Activated CD8-positive, alpha-beta memory T cell treated with anti-CD3 and anti-CD28 coated beads, Interleukin-2, amount 50 U/mL, for 1 hour (primary cell): ENCODE measurements around the gene ZBTB14.

ENCODE experiments used
- DNase-seq: peaks from one replicate; pipeline ENCODE4 v3.0.0-alpha.2; 2020; ENCODE audit errors: extremely low read depth

Gene ZBTB14

GRCh38 chr18:5295231-5295920, at the start of gene ZBTB14:
TSS of gene ZBTB14 (minus strand) at chr18:5295726. CDS start at chr18:5293246, 2,480 bp downstream.
- DNase-seq, result no peak

GRCh38 chr18:5339202-5339834, 43.8 kb upstream of the ZBTB14 start:
- no peak for DNase-seq

- no peak for DNase-seq
These were observed 39.0 kb upstream of the ZBTB14 start for GRCh38 chr18:5334456-5335075.

- DNase-seq, result no peak
These were observed 22.7 kb upstream of the ZBTB14 start for GRCh38 chr18:5318061-5318700.

GRCh38 chr18:5317186-5317585, 21.7 kb upstream of the ZBTB14 start:
- DNase-seq, result no peak

- DNase-seq, result no peak
These were observed 20.3 kb upstream of the ZBTB14 start for GRCh38 chr18:5315838-5316237.

GRCh38 chr18:5311301-5311989, 15.9 kb upstream of the ZBTB14 start:
- no peak for DNase-seq

- DNase-seq, result no peak
These were observed 14.5 kb upstream of the ZBTB14 start for GRCh38 chr18:5309888-5310470.

GRCh38 chr18:5305835-5306234, 10.3 kb upstream of the ZBTB14 start:
- no peak for DNase-seq

GRCh38 chr18:5304232-5304631, 8.7 kb upstream of the ZBTB14 start:
- no peak for DNase-seq

- no peak for DNase-seq
These were observed 8.1 kb upstream of the ZBTB14 start for GRCh38 chr18:5303636-5304035.

- no peak for DNase-seq
These were observed 7.1 kb upstream of the ZBTB14 start for GRCh38 chr18:5302606-5303005.

GRCh38 chr18:5300476-5301010, 5.0 kb upstream of the ZBTB14 start:
- no peak for DNase-seq

- no peak for DNase-seq
These were observed 2.8 kb upstream of the ZBTB14 start for GRCh38 chr18:5298156-5298852.

GRCh38 chr18:5297597-5297996, 2.1 kb upstream of the ZBTB14 start:
- DNase-seq, result no peak

GRCh38 chr18:5296706-5297320, 1.3 kb upstream of the ZBTB14 start:
- no peak for DNase-seq

- DNase-seq, result peak; percentile 84
These were observed 617 bp upstream of the ZBTB14 start for GRCh38 chr18:5295981-5296705.

- DNase-seq, result no peak
These were observed 882 bp downstream of the ZBTB14 start for GRCh38 chr18:5294457-5295230.

GRCh38 chr18:5294113-5294456, 1.4 kb downstream of the ZBTB14 start:
- no peak for DNase-seq
